Stimulated activated CD8-positive, alpha-beta memory T cell treated with anti-CD3 and anti-CD28 coated beads, Interleukin-2, amount 100 ng/mL, for 48 hours (primary cell): ENCODE results near the gene SUN3.
"Not testable (repeated sequence)": the region's sequence is repeated elsewhere in the genome, so short reads cannot be mapped to it uniquely, and the experiment has no call there.

Experiments used
- DNase-seq, 2 donors: peaks; one replicate each; pipeline ENCODE4 v3.0.0-alpha.2; 2020; ENCODE audit warnings: low read depth in 2 of 2

SUN3 gene

DNA sequence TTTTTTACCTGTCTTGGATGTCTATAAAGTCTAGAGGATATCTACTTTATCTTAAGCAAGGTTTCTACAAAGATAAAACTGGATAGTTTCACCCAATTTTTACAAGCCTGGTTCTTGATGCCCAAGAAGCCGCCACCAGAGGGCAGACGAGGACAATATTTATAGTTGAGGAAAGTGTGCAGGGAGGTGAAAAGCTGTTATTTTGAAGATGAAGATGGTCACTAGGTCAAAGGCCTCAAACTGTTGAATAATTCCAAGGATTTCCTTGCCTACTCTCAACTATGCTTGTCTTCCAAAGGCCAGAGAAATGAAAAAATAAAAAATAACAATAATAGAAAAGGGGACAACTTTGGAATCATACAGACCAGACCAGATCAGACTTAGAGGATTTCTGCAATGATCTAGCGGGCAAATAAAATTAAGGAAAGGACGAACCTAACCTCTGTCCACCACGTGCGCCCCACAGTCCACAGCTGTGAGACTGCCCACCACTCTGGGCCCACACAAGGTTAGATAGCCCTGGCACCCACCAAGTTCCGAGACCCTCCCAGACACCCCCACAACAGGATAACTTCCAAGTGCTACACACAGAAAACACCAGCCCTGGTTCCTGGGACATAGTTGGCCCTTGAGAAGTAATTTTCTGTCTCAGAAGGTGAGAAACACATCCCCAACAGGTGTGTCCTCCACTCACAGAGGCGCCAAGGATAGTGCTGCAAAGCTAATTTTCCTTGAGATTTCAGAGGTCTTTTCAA, 83.5 kb downstream of the SUN3 start:
- peak; percentile 68 to 69 for DNase-seq

DNA sequence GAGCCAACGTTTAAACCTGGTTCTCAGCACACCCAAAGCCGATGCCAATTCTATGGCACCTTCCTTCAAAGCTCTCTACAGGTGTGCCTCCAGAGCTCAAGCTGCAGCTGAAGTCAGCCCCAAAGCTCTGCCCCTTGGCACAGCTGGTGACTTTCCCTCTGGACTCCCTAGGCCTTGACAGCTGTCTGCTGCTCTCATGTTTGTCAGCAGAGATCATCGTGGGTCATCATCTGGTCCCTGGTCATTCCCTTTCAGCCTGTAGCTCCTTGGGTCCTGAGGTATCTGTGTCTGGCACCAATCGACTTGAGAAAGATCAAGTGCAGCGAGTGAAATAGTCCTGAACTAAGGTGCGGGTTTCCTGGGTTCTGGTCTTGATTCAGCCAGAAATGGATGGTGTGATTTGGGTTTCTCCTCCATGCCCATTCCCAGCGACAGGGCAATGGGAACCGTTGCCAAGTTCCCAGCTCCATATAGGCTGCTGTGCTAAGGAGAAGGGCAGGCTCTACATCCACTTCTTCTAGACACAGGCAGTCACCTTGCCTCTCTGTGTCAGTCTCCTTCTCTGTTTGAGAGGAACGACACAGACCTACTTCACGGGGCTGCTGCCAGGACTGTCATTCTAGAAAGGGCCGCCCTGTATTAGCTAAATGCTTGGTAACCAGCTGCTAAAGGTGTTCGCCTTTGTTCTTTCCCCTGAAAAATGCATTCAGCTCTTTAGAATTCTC, 84.2 kb downstream of the SUN3 start:
- DNase-seq = no peak

DNA sequence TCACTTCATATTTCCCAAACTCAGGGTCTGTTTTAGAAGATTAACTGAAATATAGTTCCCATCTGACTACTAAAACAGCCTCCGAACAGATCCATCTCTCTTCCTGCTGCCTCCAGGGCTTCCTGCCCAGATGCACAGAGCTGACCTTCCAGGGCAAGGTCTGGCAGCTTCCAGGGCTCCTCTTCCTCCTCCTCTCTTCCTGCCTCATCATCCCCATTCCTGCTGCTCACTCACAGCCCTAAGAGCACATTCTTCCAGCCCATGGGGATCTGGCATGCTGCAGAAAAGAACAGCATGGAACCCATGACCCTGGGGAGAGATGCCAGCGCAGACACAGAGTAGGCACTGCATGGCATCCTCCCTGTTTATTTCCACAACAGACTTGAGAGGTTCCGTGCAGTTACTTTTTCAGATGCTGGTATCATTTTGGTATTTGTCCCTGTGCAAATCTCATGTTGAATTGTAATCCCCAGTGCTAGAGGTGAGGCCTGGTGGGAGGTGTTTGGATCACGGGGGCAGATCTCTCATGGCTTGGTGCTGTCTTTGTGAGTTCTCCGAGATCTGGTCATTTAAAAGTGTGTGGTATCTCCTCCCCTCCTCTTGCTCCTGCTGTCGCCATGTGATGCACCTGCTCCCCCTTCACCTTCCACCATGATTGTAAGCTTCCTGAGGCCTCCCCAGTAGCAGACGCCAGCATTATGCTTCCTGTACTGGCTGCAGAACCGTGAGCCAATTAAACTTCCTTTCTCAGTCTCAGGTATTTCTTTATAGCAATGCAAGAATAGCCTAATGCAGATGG, 85.0 kb downstream of the SUN3 start:
- no peak for DNase-seq

GRCh38 chr7:47942651-47943050, 86.3 kb downstream of the SUN3 start:
- not testable (repeated sequence) for DNase-seq

DNA sequence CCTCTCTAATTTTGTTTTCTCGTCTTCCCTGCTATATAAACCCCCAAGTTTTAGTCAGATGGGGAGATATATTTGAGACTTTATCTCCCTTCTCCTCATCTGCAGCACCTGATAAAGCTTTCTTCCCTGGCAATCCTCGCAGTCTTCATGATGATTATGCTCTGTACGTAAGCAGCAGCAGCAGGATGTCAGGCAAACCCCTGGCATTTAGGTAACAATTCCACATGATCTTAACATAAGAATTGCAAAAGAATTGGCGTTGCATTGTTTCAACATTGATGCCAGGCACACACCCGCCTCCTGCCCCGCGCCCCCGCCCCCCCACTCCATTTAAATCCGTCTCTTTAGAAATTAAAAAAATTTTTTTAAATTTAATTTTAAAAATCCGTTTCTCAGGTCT, 86.8 kb downstream of the SUN3 start:
- no peak for DNase-seq

DNA sequence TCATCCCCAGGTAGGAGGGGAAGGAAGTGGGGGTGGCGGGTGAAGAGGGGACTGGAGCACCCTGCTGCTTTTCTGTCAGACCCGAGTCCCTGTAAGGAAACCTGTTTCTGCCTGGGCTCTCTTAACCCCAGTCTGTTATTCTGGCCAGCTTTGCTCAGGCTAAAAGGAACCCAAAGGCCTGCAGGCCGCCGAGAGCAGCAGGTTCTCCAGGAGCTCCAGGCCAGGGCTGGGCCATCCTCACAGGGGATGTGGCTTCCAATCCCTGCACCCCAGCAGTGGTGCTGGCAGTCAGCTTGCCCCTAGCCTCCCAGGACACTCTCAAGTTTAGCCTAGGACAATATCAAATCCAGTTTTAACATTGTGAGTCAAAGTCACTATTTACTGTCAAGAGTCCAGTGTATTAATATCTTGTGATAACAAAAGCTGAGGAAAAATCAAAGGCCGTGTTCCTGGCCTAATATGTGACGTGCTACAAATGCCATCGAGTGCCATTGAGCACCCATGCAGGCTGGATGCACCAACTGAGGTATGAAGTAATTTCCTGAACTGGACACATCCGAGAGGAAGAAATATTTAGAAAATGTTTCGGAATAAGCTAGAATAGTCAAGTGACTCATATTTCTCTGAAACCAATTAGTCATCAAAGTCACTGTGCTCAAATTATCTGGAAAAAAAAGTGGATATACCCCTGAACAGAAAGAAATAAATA, 87.6 kb downstream of the SUN3 start:
- DNase-seq = no peak

DNA sequence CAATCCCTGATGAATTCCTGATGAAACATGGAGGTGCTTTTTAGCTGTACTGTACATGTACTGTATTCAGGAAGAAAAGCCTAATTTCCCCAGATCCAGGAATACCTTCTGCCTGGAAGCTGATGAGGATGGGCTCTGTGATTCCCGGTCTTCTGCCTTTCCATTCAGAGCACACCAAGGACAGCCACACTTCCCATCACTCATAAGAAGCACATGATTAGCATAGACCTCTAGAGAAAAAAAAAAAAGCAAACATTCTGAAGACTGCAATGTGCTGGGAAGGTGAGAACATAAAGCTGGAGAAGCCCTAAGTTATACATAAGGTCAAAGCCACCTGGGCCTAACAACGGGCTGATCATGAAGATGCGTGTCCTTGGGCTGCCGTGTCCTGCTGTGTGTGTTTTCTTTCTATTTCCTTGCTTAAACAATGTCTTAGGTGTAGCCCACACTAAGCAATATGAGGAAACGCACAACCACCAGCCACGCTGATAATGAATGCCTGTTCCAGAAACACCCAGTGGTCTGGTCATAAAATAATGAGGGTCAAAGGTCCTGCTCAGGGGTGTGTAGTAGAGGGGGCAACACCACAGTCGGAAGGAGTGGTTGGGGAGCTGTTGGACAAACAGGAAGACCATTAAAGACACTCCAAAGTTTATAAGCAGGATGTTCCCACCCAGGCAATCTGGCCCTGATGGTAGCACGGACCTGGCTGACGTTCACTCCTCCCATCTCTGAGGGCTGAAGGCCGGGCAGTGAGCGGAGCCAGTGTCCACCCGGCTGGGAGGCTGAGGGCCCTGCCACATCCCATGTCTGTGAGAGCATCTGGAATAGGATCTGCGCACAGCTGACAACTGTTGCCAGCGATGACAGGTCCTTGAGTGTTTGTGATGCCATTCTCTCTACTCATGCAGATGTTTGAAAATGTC, 88.6 kb downstream of the SUN3 start:
- DNase-seq = no peak

DNA sequence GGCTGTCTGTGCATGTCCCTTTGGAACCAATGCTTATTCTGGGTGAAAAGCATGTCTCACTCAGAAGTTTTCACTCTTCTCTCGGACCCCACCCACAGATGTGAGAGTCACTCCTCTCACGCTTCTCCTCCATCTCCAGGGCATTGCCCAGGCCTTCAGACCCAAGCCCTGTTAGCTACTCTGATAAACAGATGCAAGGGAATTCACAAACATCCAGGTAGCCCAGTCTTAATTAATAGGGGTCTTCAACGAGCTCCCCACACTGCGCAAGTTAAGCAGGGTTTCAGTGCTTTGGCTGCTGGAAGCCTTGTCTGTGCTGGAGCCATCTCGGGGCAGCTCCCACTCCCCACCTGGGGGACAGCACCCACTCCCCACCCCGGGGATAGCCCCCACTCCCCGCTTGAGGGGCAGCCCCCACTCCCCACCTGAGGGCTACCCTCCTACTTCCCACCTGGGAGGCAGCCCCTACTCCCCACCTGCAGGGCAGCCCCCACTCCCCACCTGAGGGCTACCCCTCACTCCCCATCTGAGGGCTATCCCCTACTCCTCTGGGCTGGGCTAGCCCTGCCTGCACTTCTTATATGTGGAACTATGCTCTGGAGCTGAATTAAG, 89.4 kb downstream of the SUN3 start:
- DNase-seq = no peak

GRCh38 chr7:47938574-47939165, 90.2 kb downstream of the SUN3 start:
- DNase-seq = no peak

- DNase-seq = no peak
Observed at GRCh38 chr7:47937711-47938573, 91.0 kb downstream of the SUN3 start.
